Activated CD8-positive, alpha-beta memory T cell treated with anti-CD3 and anti-CD28 coated beads, Interleukin-2, amount 50 U/mL, for 4 hours (primary cell): ENCODE data around the gene TRPC4AP.

Experiments
- DNase-seq: peaks from one replicate; pipeline ENCODE4 v3.0.0-alpha.2; 2020

The TRPC4AP gene

DNA sequence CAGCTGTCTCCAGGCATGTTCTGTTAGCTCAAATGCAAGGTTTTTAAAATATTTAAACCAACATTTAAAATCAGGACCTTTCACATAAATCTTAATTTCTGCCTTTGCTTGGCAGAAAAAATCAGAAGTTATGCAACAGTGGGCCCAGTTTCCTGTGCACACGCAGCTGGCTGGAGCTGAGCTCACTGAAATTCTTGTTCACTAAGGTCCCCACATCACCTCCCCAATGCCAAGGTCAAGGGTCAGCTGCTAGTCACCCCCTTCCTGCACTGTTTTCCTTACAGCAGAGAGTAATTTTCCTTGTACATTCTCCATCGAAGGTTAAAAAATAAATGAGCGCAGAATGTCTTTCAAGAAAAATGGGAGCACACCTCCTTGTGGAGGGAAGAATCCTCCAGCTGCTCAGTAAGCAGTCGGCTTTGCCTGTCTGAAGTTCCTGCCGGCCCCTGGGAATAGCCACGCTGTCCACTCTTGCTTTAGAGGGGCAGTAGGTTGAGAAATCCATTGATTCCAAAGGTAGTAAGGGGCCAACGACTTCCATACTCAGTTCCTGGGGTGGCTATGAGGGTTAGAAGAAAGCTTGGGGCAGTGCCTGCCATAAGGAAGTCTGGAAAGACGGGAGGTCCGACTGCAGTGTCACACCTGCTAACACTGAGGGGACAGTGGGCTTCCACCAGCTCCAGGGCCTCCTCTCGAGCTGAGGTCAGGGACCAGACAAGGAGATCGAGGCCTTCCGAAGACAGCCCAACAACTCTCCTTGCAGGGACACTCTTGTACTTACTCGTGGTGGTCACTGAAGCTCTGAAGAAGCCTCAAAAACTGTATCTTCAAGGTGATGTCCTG, 80.2 kb downstream of the TRPC4AP start:
- no peak for DNase-seq

DNA sequence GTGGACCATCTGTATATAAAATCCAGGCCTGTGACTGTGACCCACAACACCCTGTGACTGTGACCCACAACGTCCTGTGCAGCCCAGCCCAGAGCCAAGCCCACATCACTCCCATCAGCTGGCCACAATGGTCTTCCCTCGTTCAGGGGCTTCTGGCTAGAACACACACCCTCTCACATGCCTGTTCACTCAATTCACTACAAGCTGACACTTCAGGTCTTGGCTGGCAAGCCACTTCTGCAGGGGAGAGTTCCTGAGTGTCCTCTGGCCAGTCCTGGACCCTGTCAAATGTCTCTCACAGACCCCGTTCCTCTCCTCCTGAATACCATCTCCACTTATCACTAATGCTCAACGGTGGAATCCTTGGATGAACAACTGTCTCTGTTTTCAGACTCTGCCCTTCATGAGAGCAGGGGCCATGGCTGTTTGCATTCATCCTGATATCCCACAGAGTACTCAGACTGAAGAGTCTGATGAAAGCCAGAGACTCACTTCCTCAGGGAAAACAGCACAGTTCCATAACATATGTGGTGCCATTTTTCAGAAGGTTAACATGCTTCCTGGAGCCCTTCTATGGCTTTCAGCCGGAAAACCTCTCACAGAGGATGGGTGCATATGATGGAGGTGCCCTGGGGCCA, 80.9 kb downstream of the TRPC4AP start:
- no peak for DNase-seq

DNA sequence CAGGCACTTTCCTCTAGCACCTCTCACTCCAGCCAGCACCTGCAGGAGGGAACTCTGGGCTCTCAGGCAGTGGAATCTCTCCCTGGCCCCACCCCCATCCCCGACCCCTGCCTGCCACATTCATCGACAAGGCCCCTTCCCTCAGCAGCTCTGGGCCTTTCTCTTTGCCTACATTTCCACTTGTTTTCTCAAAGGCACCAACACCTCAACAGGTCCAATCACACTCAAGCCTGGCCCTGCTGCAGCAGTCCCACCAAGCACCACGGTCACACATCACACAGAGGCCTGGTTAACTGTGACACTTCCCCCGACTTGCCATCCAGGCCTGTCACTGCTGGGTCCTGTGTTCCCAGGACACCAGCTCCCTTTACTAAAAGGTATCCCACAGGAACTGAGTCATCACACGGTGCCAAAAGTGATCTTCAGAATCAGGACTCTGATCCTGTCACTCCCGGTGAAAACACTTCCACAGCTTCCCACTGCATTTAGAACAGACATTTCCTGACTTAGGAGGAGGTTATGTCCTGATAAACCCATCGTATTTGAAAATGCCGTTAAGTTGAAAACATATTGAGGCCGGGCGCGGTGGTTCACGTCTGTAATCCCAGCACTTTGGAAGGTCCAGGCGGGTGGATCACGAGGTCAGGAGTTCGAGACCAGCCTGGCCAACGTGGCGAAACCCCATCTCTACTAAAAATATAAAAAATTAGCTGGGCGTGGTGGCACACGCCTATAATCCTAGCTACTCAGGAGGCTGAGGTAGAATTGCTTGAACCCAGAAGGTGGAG, 82.0 kb downstream of the TRPC4AP start:
- DNase-seq, result no peak

DNA sequence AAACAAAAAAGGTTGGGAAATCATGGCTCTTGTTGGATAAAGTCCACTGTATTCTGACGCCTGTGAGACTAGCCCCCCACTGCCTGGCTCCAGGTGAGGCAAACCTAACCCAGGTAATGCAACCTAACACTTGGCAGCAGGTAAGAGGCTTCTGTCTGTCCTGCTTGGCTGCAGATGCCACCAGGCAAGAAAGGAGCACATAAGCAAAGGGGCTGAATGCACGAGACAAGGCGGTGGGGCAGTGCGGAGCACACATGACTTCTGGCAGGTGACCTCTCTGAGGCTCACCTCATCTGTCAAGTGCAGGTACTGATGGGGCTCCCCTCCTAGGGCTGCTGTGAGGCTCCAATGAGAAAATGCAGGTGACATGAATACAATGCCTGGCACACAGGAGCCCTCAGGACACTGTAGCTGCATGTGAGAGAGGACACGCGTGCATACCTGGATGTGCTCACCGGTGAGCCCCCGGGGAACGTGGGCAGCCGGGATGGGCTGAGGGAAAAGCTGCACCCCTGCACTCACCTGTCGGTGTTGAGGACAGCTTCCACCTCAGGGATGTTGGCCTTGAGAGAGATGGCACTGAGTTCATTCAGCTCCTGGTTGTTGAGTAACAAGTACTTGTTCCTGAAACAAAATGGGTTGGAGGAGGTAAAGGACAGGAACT, 82.8 kb downstream of the TRPC4AP start:
- DNase-seq, result no peak

DNA sequence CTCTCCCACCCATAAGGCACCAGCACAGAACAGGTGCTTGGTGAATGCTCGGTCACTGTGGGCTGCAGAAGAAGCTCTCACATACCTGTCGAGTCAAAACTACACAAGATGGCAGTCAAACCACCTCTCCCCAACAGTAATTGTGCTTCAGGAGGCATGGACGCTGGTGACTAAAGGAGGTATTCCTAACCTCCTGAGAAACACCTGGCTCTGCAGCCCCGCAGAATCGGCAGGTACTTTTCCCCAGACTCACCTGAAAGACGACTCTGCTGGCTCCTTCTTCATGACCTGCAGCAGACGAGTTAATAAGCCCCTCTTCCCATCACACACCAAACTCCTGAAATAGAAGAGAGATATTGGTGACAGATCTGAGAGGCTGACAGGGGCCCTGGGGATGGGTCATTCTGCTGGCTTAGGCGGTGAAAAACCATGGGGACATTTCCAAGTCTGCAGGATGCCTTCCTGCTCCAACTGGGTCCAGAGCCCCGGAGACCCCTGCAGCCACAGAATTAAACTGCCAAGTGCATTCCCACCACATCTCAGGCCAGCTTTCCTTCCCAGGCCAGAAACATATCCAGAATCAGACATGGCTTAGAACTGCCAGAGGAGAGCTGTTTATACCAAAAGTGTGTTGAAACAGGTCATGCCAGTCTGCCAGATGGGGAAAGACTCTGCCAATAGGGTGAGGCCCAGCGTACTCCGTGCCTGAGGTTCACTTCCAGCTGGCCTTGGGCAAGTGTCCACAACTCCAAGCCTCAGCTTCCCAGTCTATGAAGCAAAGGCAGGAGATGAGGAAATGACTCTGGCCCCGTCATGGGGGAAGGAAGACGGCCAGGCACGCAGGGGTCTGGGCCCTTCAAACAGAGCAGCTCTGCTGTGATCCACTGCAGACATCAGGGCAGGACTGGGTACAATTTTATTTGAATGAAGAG, 83.9 kb downstream of the TRPC4AP start:
- no peak for DNase-seq

DNA sequence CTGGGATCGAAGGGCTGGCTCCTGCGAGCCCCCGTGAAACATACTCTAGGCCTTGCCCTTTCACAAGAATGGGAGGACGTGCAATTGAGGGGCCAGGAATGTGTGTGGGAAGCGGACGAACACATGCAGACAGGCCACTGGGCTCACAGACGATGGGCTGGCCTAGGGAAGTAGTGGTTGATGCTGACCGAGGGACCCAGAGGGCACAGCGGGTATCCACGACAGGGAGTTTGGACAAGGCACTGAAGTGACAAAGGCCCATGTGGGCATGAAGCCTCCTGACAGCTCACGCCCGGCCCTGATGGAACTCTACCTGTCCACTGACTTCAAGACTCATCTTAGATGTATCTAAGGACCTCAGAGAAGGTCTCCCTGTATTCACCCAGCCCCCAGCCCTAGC, 84.7 kb downstream of the TRPC4AP start:
- DNase-seq, result no peak

DNA sequence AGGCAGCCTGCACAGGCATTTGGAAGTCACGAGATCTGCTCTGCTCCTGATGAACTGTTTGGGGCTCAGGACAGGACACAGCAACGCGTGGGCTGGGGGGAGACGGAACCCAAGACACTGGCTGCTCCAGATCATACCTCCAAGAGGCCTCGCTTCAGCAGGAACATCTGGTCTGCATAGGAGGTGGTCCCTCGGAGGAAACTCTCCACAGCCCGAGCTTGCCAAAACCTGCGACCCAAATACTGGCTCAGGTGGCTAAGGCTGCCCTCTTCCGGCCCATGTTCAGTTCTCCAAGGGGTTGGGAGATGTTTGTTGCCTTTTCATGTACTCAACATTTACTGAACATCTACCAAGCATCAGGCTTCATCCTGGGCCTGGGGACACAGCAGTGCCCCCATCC, 85.2 kb downstream of the TRPC4AP start:
- DNase-seq, result no peak

DNA sequence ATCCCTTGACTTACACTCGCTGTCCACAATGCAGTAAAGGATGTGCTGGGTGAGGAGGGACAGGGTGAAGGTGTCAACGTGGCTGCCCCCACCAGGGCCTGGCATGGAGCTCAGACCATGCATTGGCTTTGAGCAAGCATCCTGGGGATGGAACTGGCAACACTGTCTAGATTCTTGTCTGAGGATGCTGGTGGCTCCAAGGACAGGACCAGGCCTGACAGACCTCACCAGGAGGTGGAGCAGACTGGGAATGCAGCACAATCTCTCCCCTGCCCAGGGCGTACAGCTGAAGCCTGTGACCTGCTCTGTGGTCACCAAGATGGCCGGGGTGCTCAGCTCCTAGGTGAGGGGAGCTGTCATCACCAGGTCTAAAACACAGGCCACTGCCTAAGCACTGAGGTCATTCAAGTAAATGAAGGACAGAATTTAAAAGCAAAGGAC, 86.1 kb downstream of the TRPC4AP start:
- no peak for DNase-seq

DNA sequence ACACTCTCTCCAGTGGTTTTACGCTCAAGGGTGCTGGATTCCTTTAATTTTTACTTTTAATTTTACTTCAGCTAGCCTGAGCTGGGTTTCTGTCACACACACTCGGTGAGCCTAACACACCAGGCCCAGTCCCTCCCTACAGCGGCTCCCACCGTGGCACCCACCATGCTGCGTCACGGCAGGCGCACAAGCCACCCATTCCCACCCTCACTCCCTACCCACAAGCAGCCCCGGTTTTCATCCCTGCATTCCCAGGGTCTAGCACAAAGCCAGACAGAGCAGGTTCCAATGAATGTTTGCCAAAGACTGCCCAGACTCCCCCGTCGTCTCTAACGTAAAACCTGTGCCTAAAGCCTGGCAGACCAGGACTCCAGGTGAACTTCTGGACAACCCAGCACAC, 86.6 kb downstream of the TRPC4AP start:
- no peak for DNase-seq

DNA sequence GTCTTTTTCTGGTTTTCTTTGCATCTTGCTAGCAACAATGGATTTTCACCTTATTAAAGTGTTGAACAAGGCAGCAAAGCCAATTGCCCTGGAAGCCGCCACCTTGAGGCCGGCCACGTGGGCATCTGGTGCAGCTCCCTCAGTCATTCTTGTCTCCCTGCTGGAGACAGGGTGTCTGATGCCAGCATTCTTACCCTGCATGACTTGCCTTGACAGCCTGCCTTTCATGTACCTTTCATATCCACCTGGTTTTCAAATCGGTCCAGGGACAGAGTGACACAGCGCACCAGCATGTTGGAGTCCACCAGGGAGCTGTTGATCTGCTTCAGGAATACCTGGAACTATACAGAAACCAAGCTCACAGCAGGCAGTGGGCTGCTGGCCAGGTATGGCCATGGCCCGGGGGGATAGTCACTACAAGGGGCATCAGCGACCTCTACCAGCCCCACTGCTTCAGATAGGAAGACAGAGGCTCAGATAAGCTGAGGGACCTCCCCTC, 87.1 kb downstream of the TRPC4AP start:
- DNase-seq, result no peak

DNA sequence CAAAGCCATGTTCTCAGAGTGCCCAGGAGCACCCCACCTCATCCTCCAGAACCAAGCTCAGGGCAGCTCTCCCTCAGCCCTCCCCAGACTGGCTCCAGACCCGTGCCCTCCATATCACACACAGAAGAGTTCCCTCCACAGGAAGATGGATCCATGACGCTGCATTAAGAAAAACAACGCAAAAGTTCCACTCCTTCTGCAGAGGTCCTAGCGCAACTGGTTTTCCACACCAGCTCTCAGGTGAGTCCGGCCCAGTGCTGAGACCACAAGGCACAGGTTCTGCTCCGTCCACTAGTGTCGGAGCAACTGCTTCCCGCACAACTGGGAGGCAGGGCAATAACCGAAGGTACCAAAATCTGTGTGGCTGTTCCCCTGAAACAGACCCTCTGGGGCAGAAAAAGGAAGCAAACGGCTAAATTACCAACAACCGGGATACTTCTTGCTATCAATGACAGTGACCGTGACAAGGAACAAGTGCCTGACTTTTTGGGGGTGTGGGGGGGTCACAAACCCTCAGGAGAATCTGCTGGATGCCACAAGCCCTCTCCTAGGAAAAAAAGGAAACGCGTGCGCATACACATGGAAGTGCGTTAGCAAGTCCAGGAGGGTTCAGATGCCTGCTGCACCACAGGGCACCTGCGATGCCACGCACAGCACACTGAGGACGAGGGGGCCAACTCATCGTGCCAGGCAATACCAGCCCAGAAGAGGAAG, 87.7 kb downstream of the TRPC4AP start:
- no peak for DNase-seq

DNA sequence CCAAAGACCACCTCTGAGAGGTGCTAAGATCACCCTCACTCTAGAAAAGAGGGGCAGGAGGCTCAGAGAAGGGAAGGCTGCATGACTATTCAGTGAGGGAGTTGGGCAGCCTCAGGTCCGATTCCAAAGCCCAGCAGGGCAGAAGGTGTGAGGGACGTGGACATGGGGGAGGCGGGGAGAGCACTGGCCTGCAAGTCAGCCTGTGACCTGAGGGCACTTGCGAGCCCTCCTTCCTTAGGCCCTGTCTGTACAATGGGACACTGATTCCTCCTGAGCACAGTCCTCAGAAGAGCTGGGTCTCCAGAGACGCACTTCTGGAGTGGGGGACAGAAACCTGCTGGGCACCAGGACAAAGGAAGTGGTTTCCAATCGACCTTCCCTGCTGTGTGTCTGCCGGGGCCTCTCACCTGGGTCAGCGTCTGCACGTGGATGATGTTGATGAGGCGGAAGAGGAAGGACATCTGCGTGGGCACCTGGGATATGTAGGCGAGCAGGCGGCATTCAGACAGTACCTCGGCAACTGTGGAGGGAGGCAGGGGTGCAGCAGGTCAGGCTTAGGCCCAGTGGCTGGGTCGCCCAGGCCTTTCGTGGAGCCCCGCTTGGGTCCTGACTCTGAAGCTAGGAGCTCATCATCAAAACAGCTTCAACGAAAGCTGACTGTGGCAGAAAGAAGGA, 88.4 kb downstream of the TRPC4AP start:
- no peak for DNase-seq

DNA sequence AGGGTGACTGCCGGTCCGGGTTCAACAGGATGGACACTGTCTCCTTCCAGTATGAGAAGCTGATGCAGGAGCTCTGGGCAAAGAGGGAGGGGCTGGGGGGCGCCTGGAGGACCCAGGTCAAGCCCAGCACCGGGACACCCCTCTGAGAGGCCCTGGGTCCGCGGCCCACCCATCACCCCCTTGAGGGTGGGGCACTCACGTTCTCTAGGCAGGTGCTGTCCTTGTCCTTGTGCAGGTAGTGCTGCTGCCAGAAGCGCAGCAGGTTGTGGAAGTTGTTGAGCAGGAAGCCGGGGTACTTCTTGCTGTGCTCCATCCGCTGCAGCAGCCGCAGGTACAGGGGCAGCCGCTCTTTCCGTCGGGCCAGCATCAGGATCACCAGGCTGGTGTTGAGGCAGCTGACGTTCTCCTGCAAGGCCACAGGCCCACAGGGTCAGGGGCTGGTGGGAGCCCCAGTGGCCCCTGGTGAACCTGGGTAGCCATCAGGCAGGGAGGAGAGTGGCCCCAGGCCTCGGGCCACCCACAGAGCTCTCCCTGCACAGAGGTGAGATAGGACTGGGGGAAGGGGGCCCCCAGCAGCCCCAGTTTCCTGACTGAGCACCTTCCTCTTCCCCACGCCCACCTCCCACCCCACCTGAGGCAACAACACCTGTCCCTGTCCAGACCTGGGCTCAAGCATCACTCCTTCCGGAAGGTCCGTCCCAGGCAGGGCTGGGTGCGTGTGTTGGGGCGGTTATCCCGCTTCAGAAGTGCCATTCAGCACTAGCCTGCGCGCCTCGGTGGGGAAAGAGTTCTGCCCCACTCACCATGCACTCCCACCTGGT, 89.2 kb downstream of the TRPC4AP start:
- no peak for DNase-seq

DNA sequence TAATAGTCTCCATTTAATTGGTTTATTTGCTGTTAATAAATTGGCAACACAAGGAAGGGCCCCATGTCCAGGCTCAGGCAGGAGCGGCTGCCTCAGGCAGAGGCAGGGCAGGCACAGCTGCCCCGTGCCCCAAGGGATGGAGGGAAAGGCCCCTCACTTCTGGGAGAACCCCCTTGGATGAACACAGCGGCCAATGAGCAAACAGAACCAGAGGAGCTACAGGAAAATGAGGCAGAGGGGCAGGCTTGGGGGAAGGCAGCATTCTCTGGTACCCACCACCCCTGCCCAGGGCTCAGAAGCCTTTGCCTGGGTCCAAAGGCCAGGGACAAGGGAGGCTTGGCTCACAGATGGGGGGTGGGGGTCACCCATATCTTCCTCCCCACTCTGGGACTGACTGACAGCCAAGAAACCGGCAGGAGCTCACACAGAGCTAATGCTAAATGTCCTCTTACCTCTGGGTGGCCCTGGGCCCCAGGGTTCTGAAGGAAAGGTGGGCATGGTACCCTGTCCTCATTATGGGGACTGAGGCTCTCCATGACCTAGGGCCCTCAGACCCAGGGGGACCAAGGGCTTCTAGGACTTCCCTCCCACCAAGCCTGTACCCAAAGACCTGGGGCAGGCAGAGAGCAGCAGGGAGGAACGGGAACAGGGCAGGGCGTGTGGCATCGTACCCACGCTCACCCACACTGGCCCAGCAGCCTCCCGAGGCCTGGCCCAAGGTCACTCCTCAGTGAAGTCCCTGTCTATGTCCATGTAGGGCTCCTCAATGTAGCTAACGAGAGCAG, 90.0 kb downstream of the TRPC4AP start:
- DNase-seq, result no peak

DNA sequence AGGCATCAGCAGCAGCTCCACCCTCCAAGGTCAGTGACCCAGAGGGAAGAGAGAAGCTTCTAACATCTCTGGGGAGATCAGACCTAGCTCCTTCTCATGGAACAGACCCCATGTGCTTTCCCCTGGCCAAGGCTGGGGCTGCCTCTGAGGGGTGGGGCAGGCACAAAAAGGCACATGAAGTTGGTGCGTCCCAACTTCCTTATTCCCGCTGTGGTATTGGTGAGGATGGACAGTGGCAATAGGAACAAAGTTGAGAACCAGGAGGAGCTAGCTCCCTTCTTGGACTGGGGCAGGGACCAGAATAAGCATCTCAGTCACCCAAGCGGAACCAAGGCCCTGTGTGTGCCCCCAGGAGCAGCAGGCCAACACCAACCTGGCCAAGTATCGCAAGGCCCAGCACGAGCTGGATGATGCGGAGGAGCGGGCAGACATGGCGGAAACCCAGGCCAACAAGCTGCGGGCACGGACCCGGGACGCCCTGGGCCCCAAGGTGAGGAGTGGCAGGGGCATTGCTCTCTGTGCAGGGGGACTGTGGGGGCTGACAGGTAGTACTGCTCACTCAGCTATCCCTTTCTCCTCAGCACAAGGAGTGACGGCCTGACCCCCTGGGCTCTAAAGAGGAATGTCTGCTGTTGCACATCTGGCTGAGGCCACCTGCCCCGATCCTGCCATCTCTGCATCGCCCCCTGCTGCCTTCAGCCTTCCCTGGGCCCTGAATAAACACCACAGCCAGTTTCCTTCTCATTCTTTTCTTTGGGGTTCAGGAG, 90.8 kb downstream of the TRPC4AP start:
- DNase-seq, result no peak

DNA sequence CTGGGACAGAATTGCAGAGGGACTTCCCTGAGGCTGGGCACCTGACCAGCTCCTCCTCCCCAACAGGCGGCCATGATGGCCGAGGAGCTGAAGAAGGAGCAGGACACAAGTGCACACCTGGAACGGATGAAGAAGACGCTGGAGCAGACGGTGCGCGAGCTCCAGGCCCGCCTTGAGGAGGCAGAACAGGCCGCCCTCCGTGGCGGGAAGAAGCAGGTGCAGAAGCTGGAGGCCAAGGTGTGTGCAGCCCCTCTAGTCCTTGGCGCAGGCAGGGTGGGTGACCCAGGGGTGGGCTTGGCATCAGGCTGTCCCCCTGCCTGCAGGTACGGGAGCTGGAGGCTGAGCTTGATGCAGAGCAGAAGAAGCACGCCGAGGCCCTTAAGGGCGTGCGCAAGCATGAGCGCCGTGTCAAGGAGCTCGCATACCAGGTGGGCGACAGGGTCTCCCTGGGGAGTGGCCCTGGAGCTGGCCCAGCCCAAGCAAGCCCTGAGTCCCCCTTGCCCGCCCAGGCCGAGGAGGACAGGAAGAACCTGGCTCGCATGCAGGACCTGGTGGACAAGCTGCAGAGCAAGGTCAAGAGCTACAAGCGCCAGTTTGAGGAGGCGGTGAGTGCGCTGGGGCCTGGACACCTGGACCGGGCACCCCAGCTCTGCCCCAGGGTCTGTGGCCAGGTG, 91.5 kb downstream of the TRPC4AP start:
- no peak for DNase-seq

DNA sequence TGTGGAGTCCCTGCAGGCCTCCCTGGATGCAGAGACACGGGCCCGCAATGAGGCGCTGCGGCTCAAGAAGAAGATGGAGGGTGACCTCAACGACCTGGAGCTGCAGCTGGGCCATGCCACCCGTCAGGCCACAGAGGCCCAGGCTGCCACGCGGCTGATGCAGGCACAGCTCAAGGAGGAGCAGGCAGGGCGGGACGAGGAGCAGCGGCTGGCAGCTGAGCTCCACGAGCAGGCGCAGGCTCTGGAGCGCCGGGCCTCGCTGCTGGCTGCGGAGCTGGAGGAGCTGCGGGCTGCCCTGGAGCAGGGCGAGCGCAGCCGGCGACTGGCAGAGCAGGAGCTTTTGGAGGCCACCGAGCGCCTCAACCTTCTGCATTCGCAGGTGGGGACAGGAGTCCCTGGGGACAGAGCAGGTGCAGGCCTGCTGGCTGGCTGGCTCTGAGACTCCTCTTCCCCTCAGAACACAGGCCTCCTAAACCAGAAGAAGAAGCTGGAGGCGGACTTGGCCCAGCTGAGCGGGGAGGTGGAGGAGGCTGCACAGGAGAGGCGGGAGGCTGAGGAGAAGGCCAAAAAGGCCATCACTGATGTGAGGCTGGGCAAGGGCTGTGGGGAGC, 92.2 kb downstream of the TRPC4AP start:
- DNase-seq, result no peak
